Trophoblast cell (in vitro differentiated cells and primary cell): ENCODE data around the gene CTNNA1.

Source experiments
- DNase-seq, 2 donors: peaks; one replicate each; pipeline ENCODE4 v3.0.0-alpha.2; 2016
- H2AFZ ChIP-seq: 2 replicates; pipeline ENCODE4 v1.6.1; 2013; ENCODE audit warnings: low read length, moderate library complexity, mild to moderate bottlenecking; ENCODE audit not compliant: insufficient read depth, poor library complexity
- H2AK5ac ChIP-seq: 2 replicates; pipeline ENCODE4 v1.6.1; 2013; ENCODE audit warnings: mild to moderate bottlenecking, low read length
- H2BK120ac ChIP-seq: 2 replicates; pipeline ENCODE4 v1.6.1; 2013; ENCODE audit warnings: low read length, mild to moderate bottlenecking, moderate library complexity; ENCODE audit not compliant: insufficient read depth, poor library complexity
- H2BK12ac ChIP-seq: 2 replicates; pipeline ENCODE4 v1.6.1; 2013; ENCODE audit warnings: mild to moderate bottlenecking, low read length, moderate library complexity
- H2BK5ac ChIP-seq: 2 replicates; pipeline ENCODE4 v1.6.1; 2013; ENCODE audit warnings: low read length, low read depth, moderate library complexity, mild to moderate bottlenecking; ENCODE audit not compliant: poor library complexity
- H3K14ac ChIP-seq: 2 replicates; pipeline ENCODE4 v1.6.1; 2013; ENCODE audit warnings: mild to moderate bottlenecking, low read length
- H3K18ac ChIP-seq: 2 replicates; pipeline ENCODE4 v1.6.1; 2013; ENCODE audit warnings: mild to moderate bottlenecking, low read length
- H3K23ac ChIP-seq: 2 replicates; pipeline ENCODE4 v1.6.1; 2013; ENCODE audit warnings: low read length
- H3K27ac ChIP-seq: 2 replicates; pipeline ENCODE4 v1.5.1; 2013; ENCODE audit warnings: low read depth, mild to moderate bottlenecking, inconsistent platforms, low read length, moderate library complexity
- H3K27me3 ChIP-seq: 2 replicates; pipeline ENCODE4 v1.6.1; 2013; ENCODE audit warnings: inconsistent platforms, mild to moderate bottlenecking, low read length, moderate library complexity; ENCODE audit not compliant: insufficient read depth
- H3K36me3 ChIP-seq, 2 experiments: 1 replicate in 1 of 2; 2 replicates in 1 of 2; pipeline ENCODE4 v1.6.1; 2013; ENCODE audit warnings: low read length in 2 of 2, mild to moderate bottlenecking in 2 of 2, moderate library complexity in 1 of 2; ENCODE audit not compliant: insufficient read depth in 2 of 2, control insufficient read depth in 1 of 2
- H3K4ac ChIP-seq: 2 replicates; pipeline ENCODE4 v1.6.1; 2013; ENCODE audit warnings: low read depth, mild to moderate bottlenecking, low read length, moderate library complexity
- H3K4me1 ChIP-seq, 2 experiments: 1 replicate in 1 of 2; 2 replicates in 1 of 2; pipeline ENCODE4 v1.6.1; 2013; ENCODE audit warnings: low read length in 2 of 2, mild to moderate bottlenecking in 2 of 2, moderate library complexity in 1 of 2; ENCODE audit not compliant: insufficient read depth in 2 of 2, control insufficient read depth in 1 of 2
- H3K4me2 ChIP-seq: 2 replicates; pipeline ENCODE4 v1.6.1; 2013; ENCODE audit warnings: inconsistent platforms, mild to moderate bottlenecking, low read length, moderate library complexity
- H3K4me3 ChIP-seq: 2 replicates; pipeline ENCODE4 v1.5.1; 2013; ENCODE audit warnings: mild to moderate bottlenecking, low read depth, low read length, inconsistent platforms
- H3K79me1 ChIP-seq: one replicate; pipeline ENCODE4 v1.6.1; 2013; ENCODE audit warnings: low read length
- H3K79me2 ChIP-seq: 2 replicates; pipeline ENCODE4 v1.6.1; 2013; ENCODE audit warnings: low read length, mild to moderate bottlenecking; ENCODE audit not compliant: control insufficient read depth, insufficient read depth, poor library complexity
- H3K9ac ChIP-seq: 2 replicates; pipeline ENCODE4 v1.6.1; 2013; ENCODE audit warnings: mild to moderate bottlenecking, low read length
- H3K9me3 ChIP-seq: 2 replicates; pipeline ENCODE4 v1.6.1; 2013; ENCODE audit warnings: low read depth, mild to moderate bottlenecking, control low read depth, inconsistent platforms, low read length; ENCODE audit not compliant: insufficient read depth
- H4K12ac ChIP-seq: 2 replicates; pipeline ENCODE4 v1.6.1; 2013; ENCODE audit warnings: low read depth, mild to moderate bottlenecking, low read length, moderate library complexity
- H4K8ac ChIP-seq: 2 replicates; pipeline ENCODE4 v1.6.1; 2013; ENCODE audit warnings: low read depth, mild to moderate bottlenecking, low read length, moderate library complexity
- H4K91ac ChIP-seq: one replicate; pipeline ENCODE4 v1.6.1; 2013; ENCODE audit warnings: low read depth, mild to moderate bottlenecking, low read length, moderate library complexity
- WGBS: extraction: QIAGEN DNeasy Blood & Tissue Kit; methylation state at CpG from one replicate; pipeline ENCODE4 v1.1.7; 2013; ENCODE audit warnings: missing lambda C conversion rate; ENCODE audit not compliant: insufficient read length, insufficient coverage; ENCODE audit errors: extremely low coverage; 5-methylcytosine and 5-hydroxymethylcytosine counted together

Gene CTNNA1

GRCh38 chr5:138981586-138981985 lies 228.4 kb downstream of the CTNNA1 start:
- no peaks in the 10 kb centered on the region for H3K27me3 ChIP-seq
- DNase-seq, result no peak
- H3K18ac ChIP-seq, result no peak overlapping the region
- no peak overlapping the region for H4K8ac ChIP-seq
- no peak overlapping the region for H3K14ac ChIP-seq
- H3K79me1 ChIP-seq, result peaks cover 2% of the 10 kb centered on the region
- no peaks in the 10 kb centered on the region for H3K9me3 ChIP-seq
- H3K4me3 ChIP-seq, result no peak overlapping the region
- no CpG with 5 or more reads among the region's 7 CpGs for WGBS
- H3K4me2 ChIP-seq, result no peak overlapping the region
- no peak overlapping the region for H3K27ac ChIP-seq
- no peak overlapping the region for H2BK120ac ChIP-seq
- H3K9ac ChIP-seq, result no peak overlapping the region
- H3K23ac ChIP-seq, result no peak overlapping the region
- H3K4me1 ChIP-seq, result peaks cover 2 to 5% of the 10 kb centered on the region in 2 experiments
- H4K12ac ChIP-seq, result no peak overlapping the region
- H2BK5ac ChIP-seq, result no peak overlapping the region
- no peaks in the 10 kb centered on the region for H3K79me2 ChIP-seq
- H3K4ac ChIP-seq, result no peak overlapping the region
- no peak overlapping the region for H2BK12ac ChIP-seq
- H4K91ac ChIP-seq, result no peak overlapping the region
- H2AK5ac ChIP-seq, result no peak overlapping the region
- no peaks in the 10 kb centered on the region for H3K36me3 ChIP-seq
- no peak overlapping the region for H2AFZ ChIP-seq

GRCh38 chr5:138983984-138984383 lies 230.8 kb downstream of the CTNNA1 start:
- Histone ChIP-seq H3K18ac (no peak overlapping the region), H3K14ac (no peak overlapping the region), H3K23ac (no peak overlapping the region), H4K12ac (no peak overlapping the region), H2BK12ac (no peak overlapping the region), H3K79me2 (no peaks in the 10 kb centered on the region), H3K4me1 (peaks cover 2 to 3% of the 10 kb centered on the region in 2 experiments), H3K9me3 (no peaks in the 10 kb centered on the region), H3K9ac (no peak overlapping the region), H3K36me3 (no peaks in the 10 kb centered on the region), H3K27me3 (no peaks in the 10 kb centered on the region), H2AK5ac (no peak overlapping the region), H2AFZ (no peak overlapping the region), H2BK120ac (no peak overlapping the region), H3K4me3 (no peak overlapping the region), H4K91ac (no peak overlapping the region), H3K79me1 (no peaks in the 10 kb centered on the region), H3K4me2 (no peak overlapping the region), H3K4ac (no peak overlapping the region), H2BK5ac (no peak overlapping the region), H3K27ac (no peak overlapping the region), H4K8ac (no peak overlapping the region)
- peak; percentile 33 to 71 for DNase-seq
- WGBS, result no CpG with 5 or more reads among the region's 2 CpGs
